Renal cortical epithelial cell (primary cell): ENCODE results near the gene MMP3. TPM values are rescaled to one million over a fixed set of nuclear protein-coding genes. Genes with fewer than 3 reads are reported as not detected.

ENCODE experiments used
- DNase-seq: peaks from one replicate; pipeline ENCODE4 v3.0.0-alpha.2; 2011; ENCODE audit warnings: low read depth
- total RNA-seq: library from RNA; depleted of rRNA; stranded (reverse); fragments of >200 nt; gene quantifications from 2 replicates; pipeline ENCODE4 v1.2.3, GENCODE V29; 2014

Gene MMP3
- total RNA-seq, 1 donor from 2014 or later: not detected

DNA sequence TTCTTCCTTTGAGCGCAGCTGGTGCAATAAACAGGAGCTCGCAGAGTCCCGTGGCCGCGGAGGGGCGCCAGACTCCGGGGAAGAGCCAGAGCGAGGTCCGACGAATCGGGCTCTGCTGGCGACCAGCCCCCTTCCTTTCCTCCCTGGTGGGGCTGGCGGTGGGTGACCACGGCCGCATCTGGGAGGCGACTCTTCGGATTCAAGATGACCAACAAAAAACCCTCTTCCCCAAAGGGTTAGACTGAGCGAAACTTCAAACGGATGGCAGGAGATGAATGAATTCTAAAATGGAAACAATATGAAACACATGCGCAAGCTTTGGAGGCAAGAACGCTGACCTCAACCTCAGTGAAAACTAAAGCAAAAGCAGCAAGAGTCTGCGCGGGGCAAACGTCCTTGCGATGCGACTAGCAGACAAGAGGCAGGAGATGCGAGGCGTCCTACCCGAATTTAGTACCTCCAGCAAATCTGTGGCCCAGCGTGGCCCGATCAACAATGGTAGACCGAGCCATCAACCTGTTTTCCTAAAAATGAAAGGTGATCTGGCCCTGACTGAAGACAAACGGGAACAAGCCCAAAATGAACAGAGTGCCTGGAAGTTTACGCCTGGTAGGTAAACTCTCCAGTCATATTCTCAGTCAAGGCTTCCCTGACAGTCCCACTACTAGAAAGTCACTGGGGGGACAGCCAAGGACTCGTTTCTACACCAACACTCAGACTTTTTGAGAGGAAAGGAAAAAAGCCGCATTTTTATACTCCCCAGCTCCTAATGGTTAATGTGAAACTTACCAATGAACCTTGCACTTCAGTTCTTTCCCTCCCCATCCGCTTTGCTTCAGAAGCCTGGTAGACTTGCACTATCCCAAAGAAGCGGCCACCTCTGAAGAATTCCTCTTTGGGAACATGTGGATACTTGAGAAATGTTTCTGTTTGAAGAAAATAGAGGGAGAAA lies 11.6 kb downstream of the MMP3 start:
- peak; percentile 53 for DNase-seq

DNA sequence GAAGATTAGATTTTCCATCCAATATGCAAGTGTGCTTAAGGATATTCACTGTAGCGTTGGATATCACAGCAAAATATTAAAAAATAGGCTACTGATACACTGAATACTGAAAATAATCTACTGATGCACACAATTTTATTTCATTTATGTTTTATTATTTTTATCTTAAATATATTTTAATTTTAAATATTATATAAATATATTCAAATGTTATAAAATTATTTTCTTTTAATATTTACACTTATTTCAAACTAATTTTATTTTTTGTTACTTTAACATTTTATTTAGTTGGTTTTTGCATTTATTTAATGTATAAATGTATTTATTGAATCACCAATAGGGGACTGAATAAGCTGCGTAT lies 12.3 kb downstream of the MMP3 start:
- DNase-seq: no peak

DNA sequence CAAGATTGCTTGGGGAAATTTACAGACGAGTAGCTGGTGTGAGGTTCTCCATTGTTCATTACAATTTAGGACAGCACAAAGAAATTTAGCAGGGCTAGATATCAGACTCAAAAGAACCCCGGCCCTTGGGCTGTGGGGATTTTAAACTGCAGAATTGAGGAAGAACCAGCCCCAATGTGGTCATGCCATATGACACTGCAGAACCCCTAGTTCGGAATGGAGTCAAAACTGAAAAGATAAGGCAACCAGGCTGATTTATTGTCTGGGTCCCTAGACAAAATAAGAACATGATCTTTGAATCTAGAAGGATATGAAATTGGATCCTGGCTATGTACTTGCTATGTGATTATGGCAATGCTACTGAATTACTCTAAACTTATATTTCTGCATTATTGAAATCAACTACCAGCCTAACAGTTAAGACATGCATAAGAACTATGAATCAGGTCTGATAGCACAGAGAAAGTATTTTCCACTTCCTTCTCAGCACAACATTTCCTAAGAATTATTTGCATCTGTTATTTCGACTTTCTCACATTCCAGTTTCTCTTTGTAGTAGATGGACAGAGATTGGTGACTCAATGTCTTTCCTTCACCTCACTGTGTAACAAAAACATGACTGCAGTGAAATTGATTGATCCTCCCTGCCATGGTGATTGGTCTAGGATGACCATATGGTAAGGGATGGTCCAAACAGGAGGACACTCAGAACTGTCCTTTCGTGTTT lies 13.2 kb downstream of the MMP3 start:
- DNase-seq: no peak

DNA sequence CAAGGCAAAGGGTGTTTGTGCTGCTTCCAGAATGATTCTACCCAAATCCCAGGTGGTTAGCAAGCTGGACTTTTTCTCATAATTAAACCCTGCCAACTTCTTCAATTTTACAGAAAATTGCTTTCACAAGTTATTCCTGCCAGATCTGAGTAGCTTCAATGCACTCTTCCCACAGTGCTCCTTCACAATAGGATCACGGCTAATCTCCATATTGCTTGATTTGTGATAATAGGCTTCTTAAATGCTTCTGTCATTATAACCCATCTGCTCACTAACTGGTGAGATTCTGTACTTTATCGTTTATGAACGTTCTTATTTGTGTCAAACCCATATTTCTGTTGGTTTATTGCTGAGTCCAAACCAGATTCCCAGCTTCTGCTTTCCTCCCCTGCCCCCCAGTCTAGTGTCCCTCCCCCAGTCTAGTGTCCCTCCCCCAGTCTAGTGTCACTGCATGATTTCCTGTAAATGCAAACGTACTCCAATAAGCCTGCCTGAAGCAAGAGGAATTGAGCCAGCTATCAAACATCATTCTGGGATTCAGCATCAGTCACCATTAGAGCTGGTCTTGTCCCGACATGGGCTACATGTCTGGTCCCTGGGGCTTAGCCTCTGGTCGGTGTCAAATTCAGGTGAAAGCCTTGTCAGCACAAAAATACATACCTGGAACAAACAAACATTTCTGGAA lies 14.0 kb downstream of the MMP3 start:
- DNase-seq: no peak

DNA sequence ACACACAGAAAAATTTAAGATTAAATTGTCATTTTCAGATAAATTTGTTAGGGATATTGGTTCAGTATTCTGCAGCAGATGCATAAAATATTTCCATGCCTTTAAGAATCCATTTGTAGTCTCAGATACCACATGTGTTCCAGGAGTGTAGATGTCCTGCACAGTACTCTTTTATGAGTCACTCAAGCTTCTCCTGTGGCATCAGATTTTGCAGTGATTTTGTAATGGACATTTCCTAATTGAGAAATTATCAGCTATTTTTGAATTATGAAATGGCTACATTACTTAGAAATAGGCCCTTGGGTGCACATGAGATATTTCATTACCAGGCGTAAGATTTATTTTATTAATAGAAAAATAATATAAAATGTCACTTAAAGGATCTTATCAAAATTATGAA lies 18.9 kb downstream of the MMP3 start:
- DNase-seq: no peak

GRCh38 chr11:102819491-102819890 lies 23.9 kb downstream of the MMP3 start:
- DNase-seq: no peak

DNA sequence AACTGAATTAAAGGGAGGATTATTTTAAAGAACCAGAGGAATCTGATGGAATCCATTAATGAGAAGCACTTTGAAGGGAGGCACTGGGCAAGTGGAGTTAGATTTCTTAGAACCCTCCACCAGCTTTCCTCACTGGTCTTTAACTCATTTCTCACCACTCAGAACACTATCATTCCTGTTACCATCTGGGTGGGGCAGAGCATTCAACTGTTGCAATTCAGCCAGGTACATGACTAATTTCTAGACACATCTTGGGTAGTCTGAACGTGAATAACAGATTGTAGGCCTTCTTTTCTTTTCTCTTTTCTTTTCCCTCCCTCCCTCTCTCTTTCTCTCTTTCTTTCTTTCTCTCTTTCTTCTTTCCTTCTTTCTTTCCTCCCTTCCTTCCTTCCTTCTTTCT lies 29.9 kb downstream of the MMP3 start:
- no peak for DNase-seq

DNA sequence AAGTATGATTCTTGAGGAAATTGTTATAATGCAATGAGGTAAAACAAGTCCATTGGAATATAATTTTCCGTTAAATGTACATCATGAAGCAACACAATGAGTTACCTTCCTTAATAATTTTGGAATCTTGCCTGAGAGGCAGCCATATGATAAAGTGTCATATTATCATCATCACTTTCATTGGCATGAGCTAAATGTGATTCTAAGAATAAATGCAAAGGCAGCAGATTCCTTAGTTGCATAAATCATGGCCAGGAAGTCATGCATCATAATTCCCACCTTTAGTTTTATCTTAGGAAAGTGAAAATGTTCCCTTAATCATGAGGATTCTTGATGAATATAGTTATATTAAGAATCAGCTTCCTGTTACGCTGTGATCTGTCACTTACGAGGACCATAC lies 31.2 kb downstream of the MMP3 start:
- no peak for DNase-seq

DNA sequence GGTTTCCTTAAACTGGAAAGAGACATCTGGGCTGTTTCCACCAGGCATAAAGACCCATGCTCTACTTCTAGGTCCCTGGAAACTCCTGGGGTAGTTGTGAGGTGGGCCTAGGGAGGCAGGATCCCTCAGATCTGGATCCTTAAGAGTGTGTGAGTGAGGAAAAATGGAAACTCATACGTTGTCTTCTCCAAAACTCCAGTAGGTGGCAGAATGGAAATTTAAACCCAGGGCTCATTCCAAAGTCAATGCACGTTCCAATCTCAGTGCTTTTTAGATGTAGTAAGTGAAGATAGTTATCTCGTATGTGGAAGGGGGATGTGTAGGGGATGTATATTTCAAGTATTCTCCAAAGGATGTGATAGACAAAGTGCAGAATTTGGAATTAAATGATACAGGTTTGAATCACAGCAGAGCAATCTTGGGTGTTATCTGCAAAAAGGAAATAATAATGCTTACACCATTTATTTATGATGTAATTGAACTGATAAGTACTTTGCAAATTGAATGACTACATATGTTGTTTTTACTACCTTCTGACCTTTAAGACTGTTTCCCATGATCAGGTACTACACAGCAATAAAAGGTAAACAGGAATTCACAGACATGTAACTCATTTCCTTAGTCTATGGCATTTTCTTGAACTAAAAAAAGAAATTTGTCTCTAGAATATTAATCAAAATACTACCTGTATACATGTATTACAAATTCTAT lies 32.3 kb downstream of the MMP3 start:
- peak; percentile 44 for DNase-seq

DNA sequence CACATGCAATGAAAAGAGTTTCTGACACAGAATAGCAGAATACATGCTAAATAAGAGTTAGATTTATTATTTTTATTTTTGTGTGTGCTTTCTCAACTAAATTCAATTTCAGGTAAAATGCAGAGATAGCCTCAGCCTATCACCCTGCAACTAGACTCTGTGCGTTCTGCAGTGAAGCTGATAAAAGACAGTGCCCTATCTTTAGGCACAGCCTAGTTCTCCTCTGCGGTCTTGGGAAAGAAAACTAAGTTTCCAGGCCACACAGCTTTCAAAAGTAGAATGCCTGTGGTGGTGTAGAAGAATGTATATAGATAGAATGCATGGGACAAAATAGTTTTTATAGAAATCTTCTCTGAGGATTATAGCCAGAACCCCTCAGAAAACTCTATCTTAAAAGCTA lies 33.4 kb downstream of the MMP3 start:
- no peak for DNase-seq

DNA sequence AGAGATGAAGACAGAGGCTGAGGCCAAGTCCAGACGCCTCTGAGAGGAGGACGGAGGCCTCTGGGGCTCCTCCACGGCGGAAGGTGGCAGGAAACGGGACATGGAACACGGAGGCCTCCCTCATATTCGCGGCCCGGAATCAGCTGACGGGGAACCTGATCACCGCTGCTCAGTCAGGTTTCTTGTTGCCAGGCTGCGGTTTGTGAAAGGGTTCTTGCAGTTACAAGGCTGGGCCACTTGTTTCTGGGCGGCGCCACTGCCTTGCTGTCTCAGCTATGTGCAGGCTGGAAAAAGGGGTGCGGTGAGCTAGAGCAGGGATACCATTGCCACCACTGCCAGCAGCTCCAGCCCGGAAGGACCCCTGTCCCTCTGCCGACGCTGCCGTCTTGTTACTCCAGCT lies 35.5 kb downstream of the MMP3 start:
- DNase-seq: peak; percentile 46

DNA sequence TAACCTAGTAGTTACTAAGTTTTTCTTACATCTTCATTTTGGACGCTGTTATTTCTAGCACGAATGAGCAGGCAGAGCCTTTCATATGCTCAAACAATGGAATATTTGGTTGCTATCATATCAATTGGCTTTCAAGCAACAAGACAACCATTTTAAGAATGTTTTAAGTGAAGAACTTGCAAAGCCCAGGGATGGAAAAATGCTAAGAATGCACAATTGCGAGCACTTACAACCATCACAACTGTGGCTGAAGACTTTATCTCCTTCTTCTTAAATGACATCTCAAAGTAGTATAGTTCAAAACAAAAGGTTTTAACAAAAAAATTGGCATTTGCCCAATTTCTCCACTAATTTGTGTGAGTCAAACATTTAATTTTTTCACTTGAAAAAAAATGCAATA lies 37.1 kb downstream of the MMP3 start:
- DNase-seq: no peak

GRCh38 chr11:102802341-102802740 lies 41.1 kb downstream of the MMP3 start:
- DNase-seq: no peak

DNA sequence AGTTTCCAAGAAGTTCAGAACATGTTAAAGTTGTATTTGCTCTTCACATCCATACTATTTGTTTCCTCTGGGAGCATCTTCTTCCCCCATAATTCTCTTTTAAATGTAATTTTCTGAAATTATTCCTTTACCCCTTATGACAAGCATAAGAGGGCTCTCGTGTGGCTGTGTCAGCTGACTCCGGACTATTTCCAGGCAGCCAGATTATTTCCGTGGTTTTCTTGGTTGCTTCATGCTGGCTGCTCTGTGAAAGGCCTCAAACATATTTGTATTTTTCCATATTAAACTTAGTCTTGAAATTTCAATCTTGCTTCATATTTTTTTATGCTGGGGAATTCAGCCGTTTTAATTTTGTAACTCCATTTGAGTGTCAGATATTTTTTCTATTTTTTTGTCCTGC lies 42.6 kb downstream of the MMP3 start:
- no peak for DNase-seq

DNA sequence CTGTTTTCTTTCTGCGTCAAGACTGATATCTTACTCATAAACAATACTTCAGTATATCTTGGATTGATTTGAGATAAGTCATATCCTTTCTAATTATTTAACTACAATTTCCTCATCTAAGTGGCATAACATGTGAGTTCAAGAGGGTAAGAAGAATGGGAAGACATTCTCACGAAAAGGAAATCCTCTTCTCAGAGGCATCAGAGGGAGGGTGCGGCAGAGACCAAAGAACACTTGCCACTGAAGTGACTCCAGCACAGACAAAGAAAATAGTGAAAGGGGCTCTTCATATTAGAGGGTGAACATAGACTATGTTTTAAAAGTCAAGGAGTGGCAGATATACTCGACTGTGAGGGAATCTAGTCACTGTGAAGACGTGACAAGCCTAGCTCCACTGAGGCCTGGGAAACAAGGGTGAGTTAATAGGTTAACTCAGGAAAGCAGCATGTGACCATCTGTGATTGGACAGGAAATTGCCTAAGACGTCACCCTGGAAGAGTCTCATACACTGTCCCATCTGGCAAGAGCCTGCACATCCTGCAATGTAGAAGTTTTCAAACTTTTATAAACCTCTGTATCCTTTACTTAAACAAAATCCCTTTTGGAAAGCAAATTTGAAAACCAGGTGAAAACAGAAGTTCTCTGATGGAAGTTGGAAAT lies 43.6 kb downstream of the MMP3 start:
- DNase-seq: no peak

DNA sequence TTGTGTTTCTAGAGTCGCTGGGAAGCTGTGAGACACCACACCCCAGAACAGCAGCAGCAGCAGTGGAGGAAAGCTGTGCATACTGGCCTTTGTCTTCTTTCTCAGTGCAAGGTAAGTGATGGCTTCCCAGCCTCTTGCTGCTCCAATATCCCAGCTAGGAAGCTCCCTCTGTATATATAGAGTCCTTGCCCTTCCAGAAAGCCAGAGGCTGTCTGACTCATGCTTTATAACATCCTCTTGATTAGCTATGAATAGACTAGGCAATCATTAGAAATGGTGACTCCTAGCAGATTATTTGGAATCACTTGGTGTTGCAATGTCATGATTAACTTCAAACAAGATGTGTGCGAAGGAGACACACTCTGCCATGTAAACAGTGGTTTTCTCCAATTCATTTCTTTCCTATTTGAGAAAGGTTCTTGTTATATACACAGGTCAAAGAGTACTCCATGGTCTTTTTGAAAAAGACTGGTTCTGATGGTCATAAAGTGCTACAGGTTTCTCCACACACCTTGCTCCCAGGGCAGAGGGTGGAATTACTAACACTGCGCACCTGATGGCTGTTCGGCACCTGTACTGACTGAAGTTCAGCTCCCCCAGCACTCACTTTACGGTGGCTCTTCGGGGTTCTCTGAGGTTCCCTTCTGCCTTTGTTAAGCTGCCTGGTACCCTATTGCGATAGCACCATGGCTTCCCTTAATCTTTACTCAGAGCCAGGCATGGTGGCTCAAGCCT lies 45.2 kb downstream of the MMP3 start, which contains the start of gene MMP1:
MMP1 (minus strand) TSS at position 149 of the 735 bp plus-strand sequence; CDS start at position 81, 68 bp downstream.
- peak; percentile 95 for DNase-seq

DNA sequence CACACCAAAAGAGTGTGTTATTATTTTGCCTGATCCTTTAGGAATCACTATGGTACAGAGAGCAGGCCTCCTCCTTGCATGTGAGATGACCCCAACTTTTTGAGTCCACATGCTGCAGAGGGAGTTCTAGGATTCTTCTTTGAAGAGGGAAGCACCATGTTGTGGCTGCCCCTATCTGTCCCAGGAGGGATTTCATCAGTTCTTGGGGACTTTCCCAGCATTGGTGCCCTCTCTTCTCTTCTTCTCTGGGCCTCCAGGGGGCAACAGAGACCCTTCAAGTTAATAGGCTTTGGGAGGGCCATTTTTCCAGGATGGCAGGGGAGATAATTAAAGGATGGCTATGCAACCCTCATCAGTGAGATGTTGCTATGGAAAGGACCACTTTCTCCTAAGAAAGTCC lies 49.0 kb downstream of the MMP3 start:
- DNase-seq: peak; percentile 34

DNA sequence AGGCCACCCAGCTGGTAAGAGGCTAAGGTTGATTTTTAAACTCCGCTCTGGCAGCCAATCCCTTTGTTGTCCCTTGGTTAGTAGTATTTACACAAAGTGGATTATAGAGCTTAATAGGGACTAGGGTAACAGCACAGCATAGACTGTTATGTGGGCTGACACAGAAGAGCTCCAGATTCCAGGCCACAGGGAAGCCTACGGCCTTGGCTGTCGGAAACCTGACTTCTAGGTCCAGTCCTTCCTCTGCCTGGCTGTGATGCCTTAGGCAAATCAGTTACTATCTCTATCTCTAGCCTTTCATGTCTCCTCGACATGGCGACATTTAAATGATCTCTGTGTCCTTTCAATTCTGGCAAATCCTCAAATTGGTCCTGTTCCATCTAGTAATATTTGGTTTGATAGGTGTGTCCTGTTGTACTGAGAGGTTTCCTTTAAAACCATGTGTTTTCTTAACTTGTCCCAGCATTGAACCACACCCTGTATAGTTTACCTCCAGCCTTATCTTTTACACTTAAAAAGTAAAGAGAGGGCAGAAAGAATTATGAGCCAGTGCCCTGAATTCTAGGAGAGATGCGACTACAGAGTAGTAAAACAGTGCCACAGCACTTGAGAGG lies 49.6 kb downstream of the MMP3 start:
- no peak for DNase-seq

- peak; percentile 42 for DNase-seq
These were observed 50.8 kb downstream of the MMP3 start for GRCh38 chr11:102792604-102793003.
